ENCODE results near the gene NDE1.

The NDE1 gene

GRCh38 chr16:15616475-15617165 is 33.4 kb upstream of the NDE1 start:
- no peak for TF ChIP-seq CREB1 (IDR thresholded peaks at IDR 0.05; ENCODE audit: low read depth)
- no peak for TF ChIP-seq FOXM1 (IDR thresholded peaks at IDR 0.05; ENCODE audit: borderline replicate concordance, low read depth)
- no peak for TF ChIP-seq EGR1 (IDR thresholded peaks at IDR 0.05)
- TF ChIP-seq CEBPB (IDR thresholded peaks at IDR 0.05): no peak
- no peak for TF ChIP-seq TEAD4 (IDR thresholded peaks at IDR 0.05)
- no peak for TF ChIP-seq TAF1 (IDR thresholded peaks at IDR 0.05; ENCODE audit: low read depth)
- TF ChIP-seq ZBTB7A (IDR thresholded peaks at IDR 0.05; ENCODE audit: low read depth): no peak
- TF ChIP-seq RAD21 (IDR thresholded peaks at IDR 0.05; ENCODE audit: low read depth): no peak
- TF ChIP-seq REST (IDR thresholded peaks at IDR 0.05; ENCODE audit: low read depth): no peak
- no peak for TF ChIP-seq USF1 (IDR thresholded peaks at IDR 0.05)

GRCh38 chr16:15617901-15618300 is 32.1 kb upstream of the NDE1 start:
- TF ChIP-seq EP300 (IDR thresholded peaks at IDR 0.05; ENCODE audit: borderline replicate concordance): no peak
- TF ChIP-seq YY1 (IDR thresholded peaks at IDR 0.05; ENCODE audit: low read depth): no peak
- no peak for TF ChIP-seq TAF1 (IDR thresholded peaks at IDR 0.05; ENCODE audit: low read depth)
- TF ChIP-seq RAD21 (IDR thresholded peaks at IDR 0.05; ENCODE audit: low read depth): no peak
- no peak for TF ChIP-seq REST (IDR thresholded peaks at IDR 0.05; ENCODE audit: low read depth)
- TF ChIP-seq TCF12 (IDR thresholded peaks at IDR 0.05; ENCODE audit: low read depth): no peak
- TF ChIP-seq MAX (IDR thresholded peaks at IDR 0.05): no peak
- no peak for TF ChIP-seq TEAD4 (IDR thresholded peaks at IDR 0.05)

GRCh38 chr16:15618392-15618791 is 31.7 kb upstream of the NDE1 start:
- no peak for TF ChIP-seq USF1 (IDR thresholded peaks at IDR 0.05)
- no peak for TF ChIP-seq NFIC (IDR thresholded peaks at IDR 0.05)
- TF ChIP-seq EGR1 (IDR thresholded peaks at IDR 0.05): no peak

- TF ChIP-seq RAD21 (IDR thresholded peaks at IDR 0.05; ENCODE audit: low read depth) (no peak), TCF12 (IDR thresholded peaks at IDR 0.05; ENCODE audit: low read depth) (no peak), NFIC (IDR thresholded peaks at IDR 0.05) (no peak), MAX (IDR thresholded peaks at IDR 0.05) (no peak), EP300 (IDR thresholded peaks at IDR 0.05; ENCODE audit: borderline replicate concordance) (no peak), EGR1 (IDR thresholded peaks at IDR 0.05) (no peak), ZBTB7A (IDR thresholded peaks at IDR 0.05; ENCODE audit: low read depth) (no peak), YY1 (IDR thresholded peaks at IDR 0.05; ENCODE audit: low read depth) (no peak), USF1 (IDR thresholded peaks at IDR 0.05) (no peak), TEAD4 (IDR thresholded peaks at IDR 0.05) (no peak)
Measured at GRCh38 chr16:15620611-15621195, 29.3 kb upstream of the NDE1 start.

- TF ChIP-seq YY1 (IDR thresholded peaks at IDR 0.05; ENCODE audit: low read depth) (no peak), CEBPB (IDR thresholded peaks at IDR 0.05) (no peak), RAD21 (IDR thresholded peaks at IDR 0.05; ENCODE audit: low read depth) (no peak), USF1 (IDR thresholded peaks at IDR 0.05) (no peak), ZBTB7A (IDR thresholded peaks at IDR 0.05; ENCODE audit: low read depth) (no peak), NFIC (IDR thresholded peaks at IDR 0.05) (no peak), CREB1 (IDR thresholded peaks at IDR 0.05; ENCODE audit: low read depth) (no peak)
Measured at GRCh38 chr16:15621456-15621855, 28.6 kb upstream of the NDE1 start.
